Neural crest cell (in vitro differentiated cells): Measurements from ENCODE around the gene EMP3. TPM values are rescaled to one million over a fixed set of nuclear protein-coding genes. Genes with fewer than 3 reads are reported as not detected.

Source experiments
- DNase-seq: peaks from one replicate; pipeline ENCODE4 v3.0.0; 2021; ENCODE audit warnings: low read depth, mixed read lengths, low spot score
- H3K27ac Mint-ChIP-seq: one replicate; pipeline ENCODE4 v1.8.0; 2021; ENCODE audit warnings: mild to moderate bottlenecking, mixed read lengths; ENCODE audit not compliant: unreplicated experiment
- H3K27me3 Mint-ChIP-seq: 2 replicates; pipeline ENCODE4 v1.8.0; 2021; ENCODE audit warnings: low read depth, mild to moderate bottlenecking, mixed read lengths
- H3K36me3 Mint-ChIP-seq: 2 replicates; pipeline ENCODE4 v1.8.0; 2021; ENCODE audit warnings: low read depth, mild to moderate bottlenecking, mixed read lengths
- H3K4me1 Mint-ChIP-seq: 2 replicates; pipeline ENCODE4 v1.8.0; 2021; ENCODE audit warnings: mixed read lengths
- H3K4me3 Mint-ChIP-seq: one replicate; pipeline ENCODE4 v1.8.0; 2021; ENCODE audit warnings: mild to moderate bottlenecking, mixed read lengths
- H3K9me3 Mint-ChIP-seq: 2 replicates; pipeline ENCODE4 v1.8.0; 2021; ENCODE audit warnings: mixed read lengths
- CTCF ChIP-seq: fragments of 200-600 bp; sonication (generic); conservative IDR thresholded peaks from 2 replicates; pipeline ENCODE4 v1.5.0; 2021; ENCODE audit warnings: antibody characterized with exemption, mild to moderate bottlenecking
- long read RNA-seq: library from polyadenylated mRNA; unstranded; transcript quantifications from one replicate; pipeline ENCODE4 v2.0.0, GENCODE V29; 2020
- total RNA-seq: library from RNA; stranded (reverse); gene quantifications from 2 replicates; pipeline ENCODE4 v1.2.1, GENCODE V29; 2021

The EMP3 gene
- total RNA-seq, result 27.4 and 30.5 TPM in 2 replicates
- long read RNA-seq, result 0 reads

- peaks cover 58% of the 10 kb centered on the region for H3K4me1 Mint-ChIP-seq
- peak; percentile 63 for DNase-seq
- peak within 1 kb of the TSS; percentile 43 for H3K27ac Mint-ChIP-seq
- no peak for TF ChIP-seq CTCF
- peaks cover 6% of the 10 kb centered on the region for H3K36me3 Mint-ChIP-seq
- peak within 1 kb of the TSS; percentile 83 for H3K4me3 Mint-ChIP-seq
- H3K27me3 Mint-ChIP-seq, result no peaks in the 10 kb centered on the region
- peaks cover 2% of the 10 kb centered on the region for H3K9me3 Mint-ChIP-seq
Observed at GRCh38 chr19:48325265-48325910, at the start of gene EMP3. Gene EMP3, plus strand, starts transcription at chr19:48325552. Its CDS starts 1,293 bp downstream, at chr19:48326845.

GRCh38 chr19:48279747-48280146, 45.6 kb upstream of the EMP3 start:
- H3K9me3 Mint-ChIP-seq, result no peaks in the 10 kb centered on the region
- H3K4me3 Mint-ChIP-seq, result no peak overlapping the region
- H3K36me3 Mint-ChIP-seq, result peaks cover 29% of the 10 kb centered on the region
- no peak for TF ChIP-seq CTCF
- H3K4me1 Mint-ChIP-seq, result peaks cover 14% of the 10 kb centered on the region
- H3K27ac Mint-ChIP-seq, result no peak overlapping the region
- no peak for DNase-seq
- no peaks in the 10 kb centered on the region for H3K27me3 Mint-ChIP-seq

- Mint-ChIP-seq H3K27ac (no peak overlapping the region), H3K27me3 (no peaks in the 10 kb centered on the region), H3K4me3 (no peak overlapping the region), H3K9me3 (no peaks in the 10 kb centered on the region), H3K4me1 (peaks cover 5% of the 10 kb centered on the region), H3K36me3 (peaks cover 47% of the 10 kb centered on the region)
- no peak for TF ChIP-seq CTCF
- no peak for DNase-seq
Observed at GRCh38 chr19:48283908-48284307, 41.4 kb upstream of the EMP3 start.

DNA sequence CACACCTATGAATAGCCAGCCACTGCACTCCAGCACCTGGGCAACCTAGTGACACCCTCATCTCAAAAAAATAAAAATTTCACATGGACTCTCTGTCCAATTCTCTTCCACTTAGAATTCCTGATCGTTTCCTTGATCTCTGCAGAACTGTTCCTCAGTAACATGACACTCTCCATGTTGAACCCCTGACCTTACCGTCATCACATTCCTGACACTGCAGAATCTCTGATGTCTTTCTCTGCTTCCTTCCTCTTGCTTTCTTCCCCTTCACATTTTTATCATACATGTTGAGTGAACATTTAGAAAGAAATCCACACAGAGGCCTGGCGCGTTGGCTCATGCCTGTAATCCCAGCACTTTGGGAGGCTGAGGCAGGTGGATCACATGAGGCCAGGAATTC, 40.5 kb upstream of the EMP3 start:
- no peak for DNase-seq
- Mint-ChIP-seq H3K9me3 (no peaks in the 10 kb centered on the region), H3K36me3 (peaks cover 51% of the 10 kb centered on the region), H3K4me3 (no peak overlapping the region), H3K4me1 (peaks cover 5% of the 10 kb centered on the region), H3K27ac (no peak overlapping the region), H3K27me3 (no peaks in the 10 kb centered on the region)
- TF ChIP-seq CTCF, result no peak

DNA sequence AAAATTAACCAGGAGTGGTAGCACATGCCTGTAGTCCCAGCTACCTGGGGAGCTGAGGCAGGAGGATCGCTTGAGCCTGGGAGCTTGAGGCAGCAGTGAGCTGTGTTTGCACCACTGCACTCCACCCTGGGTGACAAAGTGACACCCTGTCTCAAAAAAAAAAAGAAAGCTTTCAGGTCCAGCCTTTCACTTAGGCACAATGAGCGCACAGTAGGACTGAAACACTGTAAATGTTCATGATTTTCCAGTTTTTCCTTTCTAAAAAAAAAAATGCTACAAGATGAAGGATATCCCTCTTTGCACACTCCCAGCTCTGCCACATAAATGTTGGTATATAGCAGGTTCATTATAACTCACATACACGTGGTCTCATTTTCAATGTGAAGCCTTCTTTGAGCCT, 37.6 kb upstream of the EMP3 start:
- peaks cover 8% of the 10 kb centered on the region for H3K27me3 Mint-ChIP-seq
- no peaks in the 10 kb centered on the region for H3K9me3 Mint-ChIP-seq
- H3K4me3 Mint-ChIP-seq, result no peak overlapping the region
- H3K27ac Mint-ChIP-seq, result no peak overlapping the region
- no peak for DNase-seq
- TF ChIP-seq CTCF, result no peak
- H3K36me3 Mint-ChIP-seq, result peaks cover 47% of the 10 kb centered on the region
- H3K4me1 Mint-ChIP-seq, result peaks cover 13% of the 10 kb centered on the region
